Measurements from ENCODE around the gene CLEC4C.
A peak's percentile ranks its signal among the peaks of the same experiment; 100 is the strongest.
"Not testable (repeated sequence)": the region's sequence is repeated elsewhere in the genome, so short reads cannot be mapped to it uniquely, and the experiment has no call there.

The CLEC4C gene, protein sequence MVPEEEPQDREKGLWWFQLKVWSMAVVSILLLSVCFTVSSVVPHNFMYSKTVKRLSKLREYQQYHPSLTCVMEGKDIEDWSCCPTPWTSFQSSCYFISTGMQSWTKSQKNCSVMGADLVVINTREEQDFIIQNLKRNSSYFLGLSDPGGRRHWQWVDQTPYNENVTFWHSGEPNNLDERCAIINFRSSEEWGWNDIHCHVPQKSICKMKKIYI

GRCh38 chr12:7747246-7747645, at the start of gene CLEC4C:
Gene CLEC4C, minus strand, starts transcription at chr12:7747375. Its CDS starts 27 bp downstream, at chr12:7747348.
- DNase-seq (ENCODE audit: low read depth in 2 of 2, low spot score in 1 of 2): no peak

GRCh38 chr12:7793211-7793610, 46.0 kb upstream of the CLEC4C start:
- DNase-seq (ENCODE audit: low read depth in 2 of 2, low spot score in 1 of 2): no peak

DNA sequence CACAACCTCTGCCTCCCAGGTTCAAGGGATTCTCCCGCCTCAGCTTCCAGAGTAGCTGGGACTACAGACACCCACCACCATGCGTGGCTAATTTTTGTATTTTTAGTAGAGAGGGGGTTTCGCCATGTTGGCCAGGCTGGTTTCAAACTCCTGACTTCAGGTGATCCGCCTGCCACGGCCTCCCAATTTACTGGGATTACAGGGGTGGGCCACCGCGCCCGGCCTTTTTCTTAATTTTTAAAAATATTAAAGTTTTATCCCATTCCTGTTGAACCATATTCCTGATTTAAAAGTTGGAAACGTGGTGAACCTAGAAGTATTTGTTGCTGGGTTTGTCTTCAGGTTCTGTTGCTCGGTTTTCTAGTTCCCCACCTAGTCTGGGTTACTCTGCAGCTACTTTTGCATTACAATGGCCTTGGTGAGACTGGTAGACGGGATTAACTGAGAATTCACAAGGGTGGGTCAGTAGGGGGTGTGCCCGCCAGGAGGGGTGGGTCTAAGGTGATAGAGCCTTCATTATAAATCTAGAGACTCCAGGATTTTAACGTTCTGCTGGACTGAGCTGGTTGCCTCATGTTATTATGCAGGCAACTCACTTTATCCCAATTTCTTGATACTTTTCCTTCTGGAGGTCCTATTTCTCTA, 41.8 kb upstream of the CLEC4C start, which contains the start of gene NANOG:
NANOG (plus strand) TSS at position 519 of the 645 bp plus-strand sequence. CDS start 213 bp downstream, outside the sequence.
- not testable (repeated sequence) for DNase-seq (ENCODE audit: low read depth in 2 of 2, low spot score in 1 of 2)

DNA sequence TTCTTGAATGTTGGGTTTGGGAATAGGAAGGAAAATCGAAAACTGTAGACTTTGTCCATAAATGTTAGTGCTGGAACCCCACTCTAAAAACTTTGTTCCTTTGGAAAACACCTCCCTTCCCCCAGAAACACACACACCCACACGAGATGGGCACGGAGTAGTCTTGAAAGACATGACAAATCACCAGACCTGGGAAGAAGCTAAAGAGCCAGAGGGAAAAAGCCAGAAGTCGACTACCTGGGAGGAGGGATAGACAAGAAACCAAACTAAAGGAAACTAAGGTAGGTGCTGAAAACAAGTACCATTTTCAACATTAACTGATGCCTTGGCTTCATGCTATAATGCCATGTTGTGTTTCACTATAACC, 41.1 kb upstream of the CLEC4C start:
- no peak for DNase-seq (ENCODE audit: low read depth in 2 of 2, low spot score in 1 of 2)

DNA sequence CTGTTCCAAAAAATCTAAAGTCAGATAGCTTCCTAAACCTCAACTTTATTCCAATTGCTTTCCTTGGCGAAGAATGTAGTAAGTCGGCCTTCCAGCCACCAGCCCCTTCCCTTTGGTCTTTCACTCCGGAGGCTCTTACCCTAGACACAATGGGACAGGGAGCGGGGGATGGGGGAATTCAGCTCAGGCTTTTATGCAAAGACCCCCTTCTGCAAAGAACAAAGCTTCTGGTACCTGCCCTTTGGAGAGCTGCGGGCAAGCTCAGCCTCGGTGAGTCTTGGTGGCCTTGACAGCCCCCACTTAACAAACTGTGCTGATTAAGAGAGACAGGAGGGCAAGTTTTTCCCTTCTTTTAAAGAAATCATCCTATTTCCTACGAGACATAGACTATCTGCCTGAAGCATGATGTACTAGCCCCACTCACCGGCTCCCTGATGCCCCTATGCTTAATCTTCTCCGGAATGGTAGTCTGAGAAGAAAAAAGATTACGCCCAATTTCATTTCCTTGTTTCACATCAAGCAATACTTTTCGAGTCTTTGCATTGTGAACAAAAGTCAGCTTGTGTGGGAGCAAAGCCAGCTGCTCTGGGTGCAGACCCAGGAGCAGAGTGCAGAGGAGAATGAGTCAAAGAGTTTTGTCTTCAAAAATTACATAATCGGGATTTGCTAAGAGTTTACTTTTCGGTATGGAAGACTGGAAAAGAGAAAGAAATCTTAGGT, 40.6 kb upstream of the CLEC4C start:
- DNase-seq (ENCODE audit: low read depth in 2 of 2, low spot score in 1 of 2): no peak

DNA sequence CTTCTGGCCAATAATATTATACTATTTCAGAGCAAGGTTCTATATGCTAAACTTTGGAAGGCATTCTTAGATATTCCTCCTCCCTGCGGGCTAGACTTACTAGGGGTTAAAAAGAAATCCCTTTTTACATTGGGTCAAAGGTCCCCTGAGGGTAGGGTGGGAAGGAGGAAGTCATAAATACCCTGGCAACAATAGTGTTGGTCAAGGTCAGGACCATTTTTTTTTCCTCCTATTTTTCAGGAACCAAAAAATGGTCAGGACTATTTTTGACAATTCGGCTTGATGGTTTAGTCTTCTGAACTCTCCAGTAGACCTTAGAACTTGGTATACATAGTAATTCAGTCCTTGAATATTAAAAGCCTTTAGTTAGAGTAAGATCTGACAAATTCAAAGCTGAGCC, 37.5 kb upstream of the CLEC4C start:
- no peak for DNase-seq (ENCODE audit: low read depth in 2 of 2, low spot score in 1 of 2)

DNA sequence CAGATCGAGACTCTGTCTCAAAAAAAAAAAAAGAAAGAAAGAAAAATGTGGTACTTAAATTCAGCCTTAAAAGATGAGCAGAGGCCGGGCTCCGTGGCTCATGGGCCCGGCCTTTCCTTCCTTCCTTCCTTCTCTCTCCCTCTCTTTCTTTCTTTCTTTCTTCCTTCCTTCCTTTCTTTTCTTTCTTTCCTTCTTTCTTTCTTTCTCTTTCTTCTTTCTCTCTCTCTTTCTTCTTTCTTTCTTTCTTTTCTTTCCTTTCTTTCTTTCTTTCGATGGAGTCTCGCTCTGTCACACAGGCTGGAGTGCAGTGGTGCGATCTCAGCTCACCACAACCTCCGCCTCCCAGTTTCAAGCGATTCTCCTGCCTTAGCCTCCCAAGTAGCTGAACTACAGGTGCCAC, 36.3 kb upstream of the CLEC4C start:
- DNase-seq (ENCODE audit: low read depth in 2 of 2, low spot score in 1 of 2): not testable (repeated sequence)

- DNase-seq (ENCODE audit: low read depth in 2 of 2, low spot score in 1 of 2): no peak
These were observed 34.9 kb upstream of the CLEC4C start for GRCh38 chr12:7782055-7782454.

DNA sequence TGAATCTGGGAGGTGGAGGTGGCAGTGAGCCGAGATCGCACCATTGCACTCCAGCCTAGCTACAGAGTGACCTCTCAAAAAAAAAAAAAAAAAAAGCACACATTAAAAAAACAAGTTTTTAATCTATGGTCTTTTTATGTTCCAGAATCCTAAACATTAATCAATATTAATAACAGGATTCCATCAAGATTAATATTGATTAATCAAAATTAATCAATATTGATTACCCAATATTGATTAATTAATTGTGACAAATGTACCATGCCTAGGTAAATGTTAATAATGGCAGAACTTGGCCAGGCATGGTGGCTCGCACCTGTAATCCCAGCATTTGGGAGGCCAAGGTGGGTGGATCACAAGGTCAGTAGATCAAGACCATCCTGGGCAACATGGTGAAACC, 34.1 kb upstream of the CLEC4C start:
- no peak for DNase-seq (ENCODE audit: low read depth in 2 of 2, low spot score in 1 of 2)

GRCh38 chr12:7769999-7770398, 22.8 kb upstream of the CLEC4C start:
- DNase-seq (ENCODE audit: low read depth in 2 of 2, low spot score in 1 of 2): no peak

DNA sequence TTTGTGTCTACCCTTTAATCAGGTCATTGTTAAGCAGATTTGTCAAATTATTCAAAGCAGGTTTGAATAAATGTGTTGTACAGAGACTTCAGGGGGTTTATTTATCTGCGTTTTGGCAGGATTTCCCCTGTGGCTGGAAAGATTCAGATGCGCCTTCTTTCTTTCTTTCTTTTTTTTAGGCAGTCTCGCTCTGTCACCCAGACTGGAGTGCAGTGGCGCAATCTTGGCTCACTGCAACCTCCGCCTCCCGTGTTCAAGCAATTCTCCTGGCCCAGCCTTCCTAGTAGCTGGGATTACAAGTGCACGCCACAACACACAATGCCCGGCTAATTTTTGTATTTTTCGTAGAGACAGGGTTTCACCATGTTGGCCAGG, 11.6 kb upstream of the CLEC4C start:
- DNase-seq (ENCODE audit: low read depth in 2 of 2, low spot score in 1 of 2): no peak

- DNase-seq (ENCODE audit: low read depth in 2 of 2, low spot score in 1 of 2): no peak
These were observed 9.8 kb upstream of the CLEC4C start for GRCh38 chr12:7756993-7757392.

DNA sequence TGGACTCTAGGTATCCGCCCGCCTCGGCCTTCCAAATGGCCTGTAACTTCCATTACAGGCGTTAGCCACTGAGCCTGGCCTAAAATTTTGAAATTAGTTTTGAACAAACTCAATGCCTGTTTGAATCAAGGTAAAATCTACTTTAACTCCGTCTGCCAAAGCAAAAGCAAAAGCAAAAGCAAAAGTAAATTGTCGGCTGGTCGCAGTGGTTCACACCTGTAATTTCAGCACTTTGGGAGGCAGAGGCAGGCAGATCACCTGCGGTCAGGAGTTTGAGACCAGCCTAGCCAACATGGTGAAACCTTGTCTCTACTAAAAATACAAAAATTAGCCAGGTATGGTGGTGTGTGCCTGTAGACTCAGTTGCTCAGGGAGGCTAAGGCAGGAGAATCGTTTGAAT, 8.5 kb upstream of the CLEC4C start:
- DNase-seq (ENCODE audit: low read depth in 2 of 2, low spot score in 1 of 2): peak in 1 of 2 donors; percentile 2

- DNase-seq (ENCODE audit: low read depth in 2 of 2, low spot score in 1 of 2): not testable (repeated sequence)
These were observed 5.1 kb upstream of the CLEC4C start for GRCh38 chr12:7751941-7752922.

DNA sequence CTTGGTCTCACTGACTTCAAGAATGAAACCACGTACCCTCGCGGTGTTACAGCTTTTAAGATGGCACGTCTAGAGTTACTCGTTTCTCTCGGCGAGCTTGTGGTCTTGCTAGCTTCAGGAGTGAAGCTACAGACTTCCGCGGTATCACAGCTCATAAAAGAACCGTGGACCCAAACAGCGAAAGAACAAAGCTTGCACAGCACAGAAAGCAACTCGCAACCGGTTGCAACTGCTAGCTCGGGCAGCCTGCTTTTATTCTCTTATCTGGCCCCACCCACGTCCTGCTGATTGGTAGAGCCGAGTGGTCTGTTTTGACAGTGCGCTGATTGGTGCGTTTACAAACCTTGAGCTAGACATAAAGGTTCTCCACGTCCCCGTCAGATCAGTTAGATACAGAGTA, 4.2 kb upstream of the CLEC4C start:
- DNase-seq (ENCODE audit: low read depth in 2 of 2, low spot score in 1 of 2): no peak

- DNase-seq (ENCODE audit: low read depth in 2 of 2, low spot score in 1 of 2): no peak
These were observed 3.2 kb upstream of the CLEC4C start for GRCh38 chr12:7750350-7750749.

DNA sequence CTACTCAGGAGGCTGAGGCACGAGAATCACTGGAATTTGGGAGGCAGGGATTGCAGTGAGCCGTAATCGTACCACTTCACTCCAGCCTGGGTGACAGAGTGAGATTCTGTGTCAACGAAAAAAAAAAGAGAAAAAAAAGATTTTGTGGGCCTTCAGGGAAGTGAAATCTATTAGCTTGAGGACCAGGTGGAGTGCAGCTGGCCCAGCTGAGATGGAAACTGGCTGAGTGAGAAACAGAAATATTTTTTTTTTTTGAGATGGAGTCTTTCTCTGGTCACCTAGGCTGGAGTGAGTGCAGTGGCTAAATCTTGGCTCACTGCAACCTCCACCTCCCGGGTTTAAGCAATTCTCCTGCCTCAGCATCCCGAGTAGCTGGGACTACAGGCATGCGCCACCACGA, 2.3 kb upstream of the CLEC4C start:
- no peak for DNase-seq (ENCODE audit: low read depth in 2 of 2, low spot score in 1 of 2)

- DNase-seq (ENCODE audit: low read depth in 2 of 2, low spot score in 1 of 2): no peak
These were observed 1.7 kb upstream of the CLEC4C start for GRCh38 chr12:7748852-7749251.

DNA sequence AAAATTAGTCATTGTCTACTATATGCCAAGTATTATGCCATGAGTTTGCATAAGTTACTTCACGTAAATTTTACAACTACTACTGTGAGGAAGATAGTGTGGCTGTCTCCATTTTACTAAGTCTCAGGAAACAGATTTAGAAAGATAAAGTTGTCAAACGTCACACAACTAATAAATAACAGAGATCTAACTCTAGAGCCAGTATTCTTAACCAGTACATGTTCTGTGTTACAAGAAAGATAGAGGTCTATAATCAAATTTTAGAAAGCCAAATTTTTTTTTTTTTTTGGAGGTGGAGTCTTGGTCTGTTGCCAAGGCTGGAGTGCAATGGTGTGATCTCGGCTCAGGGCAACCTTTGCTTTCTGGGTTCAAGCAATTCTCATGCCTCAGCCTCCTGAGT, 14.2 kb downstream of the CLEC4C start:
- DNase-seq (ENCODE audit: low read depth in 2 of 2, low spot score in 1 of 2): no peak

- no peak for DNase-seq (ENCODE audit: low read depth in 2 of 2, low spot score in 1 of 2)
These were observed 15.7 kb downstream of the CLEC4C start for GRCh38 chr12:7731486-7731885.

GRCh38 chr12:7730984-7731383, 16.2 kb downstream of the CLEC4C start:
- DNase-seq (ENCODE audit: low read depth in 2 of 2, low spot score in 1 of 2): not testable (repeated sequence)

All from stimulated activated CD8-positive, alpha-beta memory T cell treated with anti-CD3 and anti-CD28 coated beads, Interleukin-4, amount 100 ng/mL, for 4 hours (primary cell).